Muscle layer of colon (tissue), 2 donors: Measurements from ENCODE around the gene ARFGEF2.
"Not testable (repeated sequence)": the region's sequence is repeated elsewhere in the genome, so short reads cannot be mapped to it uniquely, and the experiment has no call there.

Experiments
- H3K27ac ChIP-seq: one replicate; pipeline ENCODE4 v1.7.0; 2013; ENCODE audit warnings: low read depth, mild to moderate bottlenecking, low read length, moderate library complexity
- H3K27me3 ChIP-seq, 2 donors: one replicate each; pipeline ENCODE4 v1.7.0; 2013; ENCODE audit warnings: low read length in 2 of 2, mild to moderate bottlenecking in 2 of 2; ENCODE audit not compliant: insufficient read depth in 2 of 2, control insufficient read depth in 1 of 2
- H3K36me3 ChIP-seq: one replicate; pipeline ENCODE4 v1.7.0; 2013; ENCODE audit warnings: mild to moderate bottlenecking, low read length; ENCODE audit not compliant: insufficient read depth
- H3K4me1 ChIP-seq: one replicate; pipeline ENCODE4 v1.7.0; 2013; ENCODE audit warnings: mild to moderate bottlenecking, low read length; ENCODE audit not compliant: insufficient read depth
- H3K4me3 ChIP-seq, 2 donors: one replicate each; pipeline ENCODE4 v1.7.0; 2013; ENCODE audit warnings: low read length in 2 of 2, low read depth in 1 of 2, mild to moderate bottlenecking in 1 of 2, moderate library complexity in 1 of 2
- H3K9ac ChIP-seq: one replicate; pipeline ENCODE4 v1.7.0; 2013; ENCODE audit warnings: low read length
- H3K9me3 ChIP-seq: one replicate; pipeline ENCODE4 v1.7.0; 2013; ENCODE audit warnings: mild to moderate bottlenecking, low read length
- donor health status: abdominal sarcoma.
- donor health status: Adenocarcinoma of cecum.

The ARFGEF2 gene

DNA sequence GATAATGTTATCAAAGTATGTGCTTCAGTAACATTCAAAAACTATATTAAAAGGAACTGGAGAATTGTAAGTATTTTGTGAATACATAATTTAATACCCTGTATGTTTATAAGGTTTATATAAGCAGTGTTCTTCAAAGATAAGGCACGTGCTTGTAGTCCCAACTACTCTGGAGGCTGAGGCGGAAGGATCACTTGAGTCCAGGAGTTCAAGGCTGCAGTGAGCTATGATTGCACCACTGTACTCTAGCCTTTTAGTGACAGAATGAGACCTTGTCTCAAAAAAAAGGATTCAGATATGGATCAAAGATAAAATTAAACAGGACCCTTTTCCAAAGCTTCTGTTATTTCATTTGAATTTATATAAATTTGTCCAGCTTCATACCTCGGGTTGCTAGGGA, 141.8 kb downstream of the ARFGEF2 start:
- H3K27me3 ChIP-seq: no peaks in the 10 kb centered on the region
- H3K9me3 ChIP-seq: no peaks in the 10 kb centered on the region
- H3K36me3 ChIP-seq: peaks cover 38% of the 10 kb centered on the region
- H3K4me1 ChIP-seq: no peaks in the 10 kb centered on the region
- H3K27ac ChIP-seq: no peak overlapping the region
- H3K9ac ChIP-seq: no peak overlapping the region
- no peak overlapping the region for H3K4me3 ChIP-seq

- Histone ChIP-seq H3K27me3 (no peaks in the 10 kb centered on the region), H3K9me3 (no peaks in the 10 kb centered on the region), H3K4me1 (no peaks in the 10 kb centered on the region), H3K27ac (no peak overlapping the region), H3K4me3 (no peak overlapping the region), H3K9ac (no peak overlapping the region), H3K36me3 (peaks cover 37% of the 10 kb centered on the region)
Measured at GRCh38 chr20:49074521-49074920, 153.0 kb downstream of the ARFGEF2 start.

- H3K27ac ChIP-seq: no peak overlapping the region
- no peaks in the 10 kb centered on the region for H3K4me1 ChIP-seq
- H3K9ac ChIP-seq: no peak overlapping the region
- no peaks in the 10 kb centered on the region for H3K27me3 ChIP-seq
- H3K4me3 ChIP-seq: no peak overlapping the region
- peaks cover 36% of the 10 kb centered on the region for H3K36me3 ChIP-seq
- no peaks in the 10 kb centered on the region for H3K9me3 ChIP-seq
Measured at GRCh38 chr20:49078310-49078709, 156.8 kb downstream of the ARFGEF2 start.

- H3K9me3 ChIP-seq, H3K4me3 ChIP-seq, H3K4me1 ChIP-seq, H3K27ac ChIP-seq, H3K27me3 ChIP-seq, H3K9ac ChIP-seq: not testable (repeated sequence)
- peaks cover 45% of the 10 kb centered on the region for H3K36me3 ChIP-seq
Measured at GRCh38 chr20:49082295-49082694, 160.8 kb downstream of the ARFGEF2 start.
